Tibial nerve (tissue), 4 donors: Measurements from ENCODE around the gene GPC6. TPM values are rescaled to one million over a fixed set of nuclear protein-coding genes. Genes with fewer than 3 reads are reported as not detected.

ENCODE experiments used
- DNase-seq, 2 donors: peaks; one replicate each; pipeline ENCODE4 v3.0.0-alpha.2; 2019; ENCODE audit warnings: low spot score in 2 of 2
- H3K27ac ChIP-seq, 4 donors: fragments of 200-600 bp; sonication (generic) in 3 of 4; one replicate each; pipeline ENCODE4 v1.5.1; 2017 to 2019; ENCODE audit warnings: mild to moderate bottlenecking in 1 of 4
- H3K27me3 ChIP-seq, 2 donors: fragments of 200-600 bp; sonication (generic) in 1 of 2; one replicate each; pipeline versions ENCODE4 v1.5.1 to v1.6.0; 2017 to 2019
- H3K36me3 ChIP-seq, 3 donors: fragments of 200-600 bp; sonication (generic); one replicate each; pipeline ENCODE4 v1.5.1; 2018 to 2019
- H3K4me1 ChIP-seq, 4 donors: fragments of 200-600 bp; sonication (generic) in 3 of 4; one replicate each; pipeline ENCODE4 v1.5.1; 2017 to 2019
- H3K4me3 ChIP-seq, 4 donors: fragments of 200-600 bp; sonication (generic) in 3 of 4; one replicate each; pipeline ENCODE4 v1.5.1; 2017 to 2019; ENCODE audit warnings: mild to moderate bottlenecking in 1 of 4, moderate library complexity in 1 of 4
- H3K9me3 ChIP-seq, 4 donors: fragments of 200-600 bp; sonication (generic) in 3 of 4; one replicate each; pipeline ENCODE4 v1.5.1; 2017 to 2019
- CTCF ChIP-seq, 5 experiments: fragments of 200-600 bp in 3 of 5; fragments of 450-650 bp in 2 of 5; sonication (generic) in 3 of 5; IDR thresholded peaks; one replicate each; pipeline ENCODE4 v1.5.1; 2016 to 2019; ENCODE audit warnings: antibody characterized with exemption in 5 of 5, mild to moderate bottlenecking in 3 of 5, moderate library complexity in 2 of 5
- EP300 ChIP-seq, 2 donors: sonication (generic); formaldehyde crosslinking; IDR thresholded peaks; one replicate each; pipeline ENCODE4 v1.6.1; 2017; ENCODE audit warnings: antibody characterized with exemption in 2 of 2, mild to moderate bottlenecking in 1 of 2
- POLR2A ChIP-seq, 2 donors: fragments of 450-650 bp; IDR thresholded peaks; one replicate each; pipeline ENCODE4 v1.6.1; 2017; ENCODE audit warnings: antibody characterized with exemption in 2 of 2, mild to moderate bottlenecking in 2 of 2, moderate library complexity in 2 of 2
- WGBS, 2 donors: methylation state at CpG; one replicate each; pipeline ENCODE4 v1.1.5; 2018; 5-methylcytosine and 5-hydroxymethylcytosine counted together
- total RNA-seq, 4 donors: library from RNA; depleted of rRNA; stranded (reverse); fragments of >200 nt; gene quantifications; one replicate each; pipeline ENCODE4 v1.1.0, GENCODE V29; 2016

Gene GPC6
- total RNA-seq, 4 donors from 2014 or later, result 21.9 to 39.5 (median 29.8) TPM

DNA sequence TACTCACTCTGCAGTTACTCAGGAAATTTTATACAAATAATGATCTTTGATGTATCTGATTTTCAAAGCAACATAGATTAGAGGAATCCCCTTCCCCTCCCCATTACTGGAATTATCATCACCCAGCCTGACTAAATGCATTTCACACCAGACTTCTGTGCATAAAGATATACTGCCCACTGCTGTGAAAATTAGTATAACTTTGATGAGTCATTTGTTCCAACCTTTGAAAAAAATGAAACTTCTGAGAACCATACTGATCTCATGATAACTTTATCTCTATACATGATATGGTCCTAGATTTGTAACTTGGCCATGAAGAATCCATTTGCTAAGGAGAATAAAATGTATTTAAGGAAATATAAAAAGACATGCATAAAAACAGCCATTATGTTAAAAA lies 63.9 kb downstream of the GPC6 start:
- H3K4me3 ChIP-seq, result no peak overlapping the region
- H3K27me3 ChIP-seq, result no peaks in the 10 kb centered on the region
- H3K9me3 ChIP-seq, result no peaks in the 10 kb centered on the region
- TF ChIP-seq CTCF (IDR thresholded peaks at IDR 0.05), result no peak
- no peak for TF ChIP-seq EP300 (IDR thresholded peaks at IDR 0.05)
- TF ChIP-seq POLR2A (IDR thresholded peaks at IDR 0.05), result no peak
- DNase-seq, result no peak
- no peak overlapping the region for H3K27ac ChIP-seq
- no peaks in the 10 kb centered on the region for H3K4me1 ChIP-seq
- H3K36me3 ChIP-seq, result no peaks in the 10 kb centered on the region

GRCh38 chr13:93292366-93292765 lies 65.8 kb downstream of the GPC6 start:
- no peak overlapping the region for H3K4me3 ChIP-seq
- DNase-seq, result no peak
- H3K4me1 ChIP-seq, result no peaks in the 10 kb centered on the region
- 34 to 89% methylated on average over 1 of the region's 1 CpG for WGBS, 2 donors
- TF ChIP-seq EP300 (IDR thresholded peaks at IDR 0.05) (no peak), POLR2A (IDR thresholded peaks at IDR 0.05) (no peak), CTCF (IDR thresholded peaks at IDR 0.05) (no peak)
- H3K27me3 ChIP-seq, result no peaks in the 10 kb centered on the region
- no peaks in the 10 kb centered on the region for H3K36me3 ChIP-seq
- H3K27ac ChIP-seq, result no peak overlapping the region
- no peaks in the 10 kb centered on the region for H3K9me3 ChIP-seq

- H3K9me3 ChIP-seq, result no peaks in the 10 kb centered on the region
- no peak for DNase-seq
- no peak overlapping the region for H3K4me3 ChIP-seq
- no peaks in the 10 kb centered on the region for H3K4me1 ChIP-seq
- 26 to 28% methylated on average over 1 of the region's 1 CpG for WGBS, 2 donors
- no peak overlapping the region for H3K27ac ChIP-seq
- H3K27me3 ChIP-seq, result no peaks in the 10 kb centered on the region
- H3K36me3 ChIP-seq, result no peaks in the 10 kb centered on the region
- TF ChIP-seq POLR2A (IDR thresholded peaks at IDR 0.05) (no peak), CTCF (IDR thresholded peaks at IDR 0.05) (no peak), EP300 (IDR thresholded peaks at IDR 0.05) (no peak)
These were observed 67.1 kb downstream of the GPC6 start for GRCh38 chr13:93293710-93294109.

DNA sequence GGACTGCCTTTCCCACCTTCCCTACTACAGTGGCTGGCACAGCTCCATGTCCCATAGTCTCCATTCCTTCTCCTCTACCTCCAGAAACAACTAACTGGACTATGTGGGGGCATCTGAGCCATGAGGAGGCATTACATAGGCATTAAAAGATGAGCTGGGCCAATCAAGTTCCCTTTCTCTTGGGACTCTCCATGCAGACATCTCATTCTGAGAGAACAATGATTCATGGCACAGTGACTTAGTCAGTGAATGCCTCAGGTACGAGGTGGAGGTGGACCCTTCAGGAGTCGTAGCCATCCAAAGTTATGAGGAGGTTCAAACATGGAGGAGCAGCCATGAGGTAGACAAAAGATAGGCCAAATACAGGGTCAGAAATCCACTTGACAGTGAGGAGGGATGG lies 70.0 kb downstream of the GPC6 start:
- Histone ChIP-seq H3K36me3 (no peaks in the 10 kb centered on the region), H3K9me3 (no peaks in the 10 kb centered on the region), H3K27ac (no peak overlapping the region), H3K27me3 (no peaks in the 10 kb centered on the region), H3K4me1 (no peaks in the 10 kb centered on the region), H3K4me3 (no peak overlapping the region)
- TF ChIP-seq CTCF (IDR thresholded peaks at IDR 0.05) (no peak), POLR2A (IDR thresholded peaks at IDR 0.05) (no peak), EP300 (IDR thresholded peaks at IDR 0.05) (no peak)
- DNase-seq, result no peak
- WGBS, 2 donors, result 86 to 98% methylated on average over 2 of the region's 2 CpGs

DNA sequence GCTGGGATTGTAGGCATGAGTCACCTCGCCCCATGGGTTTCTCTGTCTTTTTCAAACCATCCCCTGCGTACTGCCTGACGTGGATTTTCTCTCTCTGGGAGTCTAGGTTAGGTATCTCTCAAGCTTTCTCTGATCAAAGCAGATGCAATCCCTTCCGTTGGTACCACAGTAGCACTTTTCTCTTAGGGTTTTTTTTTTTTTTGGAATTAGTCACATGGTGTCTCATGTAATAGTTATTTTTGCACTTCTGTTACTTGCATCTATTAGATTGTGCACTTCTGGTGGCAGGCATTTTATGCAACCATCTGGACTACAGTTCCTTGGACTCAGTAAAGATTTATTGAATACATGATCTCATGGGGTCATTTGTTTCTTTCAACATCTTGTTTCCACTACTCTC lies 72.1 kb downstream of the GPC6 start:
- Histone ChIP-seq H3K4me3 (no peak overlapping the region), H3K36me3 (no peaks in the 10 kb centered on the region), H3K27ac (no peak overlapping the region), H3K27me3 (no peaks in the 10 kb centered on the region), H3K9me3 (no peaks in the 10 kb centered on the region), H3K4me1 (no peaks in the 10 kb centered on the region)
- TF ChIP-seq CTCF (IDR thresholded peaks at IDR 0.05) (no peak), EP300 (IDR thresholded peaks at IDR 0.05) (no peak), POLR2A (IDR thresholded peaks at IDR 0.05) (no peak)
- 93 to 94% methylated on average over 4 of the region's 4 CpGs for WGBS, 2 donors
- no peak for DNase-seq
